Neural progenitor cell (in vitro differentiated cells): ENCODE data around the gene CDCA8. TPM values are rescaled to one million over a fixed set of nuclear protein-coding genes. Genes with fewer than 3 reads are reported as not detected.
A peak's percentile ranks its signal among the peaks of the same experiment; 100 is the strongest.

Experiments used
- DNase-seq: peaks from one replicate; pipeline ENCODE4 v3.0.0-alpha.2; 2016; ENCODE audit warnings: low spot score
- H2AFZ ChIP-seq: fragments of 200-600 bp; sonication (generic); replicated peaks from 2 replicates; pipeline ENCODE4 v1.6.1; 2016; ENCODE audit warnings: antibody characterized with exemption
- H3F3A ChIP-seq: fragments of 200-600 bp; sonication (generic); 2 replicates; pipeline ENCODE4 v1.6.1; 2016; ENCODE audit warnings: antibody characterized with exemption, low read depth
- H3K27ac ChIP-seq: fragments of 200-600 bp; sonication (generic); 2 replicates; pipeline ENCODE4 v1.5.1; 2016; ENCODE audit warnings: mild to moderate bottlenecking
- H3K27me3 ChIP-seq: fragments of 200-600 bp; sonication (generic); 2 replicates; pipeline ENCODE4 v1.6.1; 2016; ENCODE audit warnings: mild to moderate bottlenecking, moderate library complexity
- H3K36me3 ChIP-seq: fragments of 200-600 bp; sonication (generic); 2 replicates; pipeline ENCODE4 v1.5.1; 2016
- H3K4me1 ChIP-seq: fragments of 200-600 bp; sonication (generic); 2 replicates; pipeline ENCODE4 v1.6.1; 2016; ENCODE audit warnings: mixed run types
- H3K4me2 ChIP-seq: fragments of 200-600 bp; sonication (generic); 2 replicates; pipeline ENCODE4 v1.6.1; 2016
- H3K4me3 ChIP-seq: fragments of 200-600 bp; sonication (generic); 2 replicates; pipeline ENCODE4 v1.5.1; 2016
- H3K79me2 ChIP-seq: fragments of 200-600 bp; sonication (generic); 2 replicates; pipeline ENCODE4 v1.6.1; 2016; ENCODE audit warnings: low read depth
- H3K9ac ChIP-seq: fragments of 200-600 bp; sonication (generic); 2 replicates; pipeline ENCODE4 v1.6.1; 2016
- H3K9me3 ChIP-seq: fragments of 200-600 bp; sonication (generic); 2 replicates; pipeline ENCODE4 v1.5.1; 2016; ENCODE audit warnings: low read depth
- H4K20me1 ChIP-seq: fragments of 200-600 bp; sonication (generic); 2 replicates; pipeline ENCODE4 v1.6.1; 2016; ENCODE audit warnings: low read depth
- H3K27ac Mint-ChIP-seq: 3 replicates; pipeline ENCODE4 v1.8.0; 2021; ENCODE audit warnings: mixed read lengths
- H3K27me3 Mint-ChIP-seq: 2 replicates; pipeline ENCODE4 v1.8.0; 2022; ENCODE audit warnings: low read depth, mild to moderate bottlenecking, inconsistent platforms, moderate library complexity, mixed read lengths; ENCODE audit not compliant: insufficient read depth
- H3K36me3 Mint-ChIP-seq: 3 replicates; pipeline ENCODE4 v1.8.0; 2021; ENCODE audit warnings: mixed read lengths
- H3K4me1 Mint-ChIP-seq: 3 replicates; pipeline ENCODE4 v1.8.0; 2021; ENCODE audit warnings: mixed read lengths
- H3K4me3 Mint-ChIP-seq: 3 replicates; pipeline ENCODE4 v1.8.0; 2021; ENCODE audit warnings: mild to moderate bottlenecking, moderate library complexity, mixed read lengths
- H3K9me3 Mint-ChIP-seq: 3 replicates; pipeline ENCODE4 v1.8.0; 2020; ENCODE audit warnings: mixed read lengths
- CTCF ChIP-seq: fragments of 200-600 bp; sonication (generic); IDR thresholded peaks from 2 replicates; pipeline ENCODE4 v1.5.1; 2017; ENCODE audit warnings: antibody characterized with exemption, mild to moderate bottlenecking
- EZH2 ChIP-seq: fragments of 200-600 bp; sonication (generic); IDR thresholded peaks from 2 replicates; pipeline ENCODE4 v1.6.1; 2017; ENCODE audit warnings: antibody characterized with exemption, mild to moderate bottlenecking, moderate library complexity
- EZH2phosphoT487 ChIP-seq: fragments of 200-600 bp; sonication (generic); IDR thresholded peaks from 2 replicates; pipeline ENCODE4 v1.6.1; 2017; ENCODE audit warnings: antibody characterized with exemption
- total RNA-seq: library from RNA; depleted of rRNA; stranded (reverse); fragments of >200 nt; gene quantifications from 2 replicates; pipeline ENCODE4 v1.2.3, GENCODE V29; 2015; ENCODE audit warnings: low replicate concordance

The CDCA8 gene
- total RNA-seq, 1 donor from 2014 or later = 49.3 TPM

DNA sequence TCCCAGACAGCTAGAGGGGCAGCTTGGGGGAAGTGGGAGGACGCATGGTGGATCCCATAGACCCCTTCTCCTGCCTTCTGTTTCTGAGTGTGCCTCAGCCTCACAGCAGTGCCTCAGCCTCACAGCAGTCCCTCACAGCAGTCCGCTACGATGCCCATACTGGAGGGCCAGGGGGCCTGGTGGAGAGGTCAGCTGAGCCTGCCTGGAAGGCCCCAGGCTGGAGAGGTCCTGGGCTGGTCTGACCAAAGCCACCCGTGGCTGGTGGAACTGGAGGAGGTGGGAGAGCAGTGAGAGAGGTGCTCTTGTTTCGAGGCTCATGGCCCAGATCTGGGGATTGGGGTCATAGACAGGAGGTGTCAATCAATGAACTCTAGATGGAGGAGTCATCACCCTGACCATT is 41.6 kb upstream of the CDCA8 start:
- no peak overlapping the region for H3K27ac ChIP-seq
- Mint-ChIP-seq H3K27ac (no peak overlapping the region), H3K36me3 (no peaks in the 10 kb centered on the region), H3K9me3 (no peaks in the 10 kb centered on the region), H3K4me3 (no peak overlapping the region), H3K4me1 (peaks cover 15% of the 10 kb centered on the region), H3K27me3 (peaks cover 15% of the 10 kb centered on the region)
- no peaks in the 10 kb centered on the region for H3K36me3 ChIP-seq
- H3K4me3 ChIP-seq = no peak overlapping the region
- H3K9me3 ChIP-seq = no peaks in the 10 kb centered on the region
- H3K4me1 ChIP-seq = no peaks in the 10 kb centered on the region
- H3K9ac ChIP-seq = no peak overlapping the region
- DNase-seq = no peak
- no peak for TF ChIP-seq EZH2phosphoT487
- TF ChIP-seq EZH2 = no peak
- TF ChIP-seq CTCF = no peak
- no peaks in the 10 kb centered on the region for H3K79me2 ChIP-seq
- H3K4me2 ChIP-seq = no peak overlapping the region
- H4K20me1 ChIP-seq = no peaks in the 10 kb centered on the region
- no peaks in the 10 kb centered on the region for H3F3A ChIP-seq
- peaks cover 10% of the 10 kb centered on the region for H3K27me3 ChIP-seq
- no peak overlapping the region for H2AFZ ChIP-seq

- Mint-ChIP-seq H3K4me3 (peak overlapping the region; percentile 27), H3K36me3 (no peaks in the 10 kb centered on the region), H3K27me3 (peaks cover 18% of the 10 kb centered on the region), H3K27ac (peak overlapping the region; percentile 92), H3K9me3 (no peaks in the 10 kb centered on the region), H3K4me1 (peaks cover 18% of the 10 kb centered on the region)
- no peaks in the 10 kb centered on the region for H3K79me2 ChIP-seq
- H3K9ac ChIP-seq = no peak overlapping the region
- no peak overlapping the region for H3K4me3 ChIP-seq
- H3K4me2 ChIP-seq = no peak overlapping the region
- DNase-seq = no peak
- H3K27me3 ChIP-seq = peaks cover 7% of the 10 kb centered on the region
- no peak overlapping the region for H2AFZ ChIP-seq
- H3K4me1 ChIP-seq = no peaks in the 10 kb centered on the region
- no peak overlapping the region for H3K27ac ChIP-seq
- H4K20me1 ChIP-seq = no peaks in the 10 kb centered on the region
- TF ChIP-seq CTCF (no peak), EZH2 (no peak), EZH2phosphoT487 (no peak)
- no peaks in the 10 kb centered on the region for H3K9me3 ChIP-seq
- no peaks in the 10 kb centered on the region for H3F3A ChIP-seq
- H3K36me3 ChIP-seq = no peaks in the 10 kb centered on the region
These were observed 40.5 kb upstream of the CDCA8 start for GRCh38 chr1:37651803-37652202.

DNA sequence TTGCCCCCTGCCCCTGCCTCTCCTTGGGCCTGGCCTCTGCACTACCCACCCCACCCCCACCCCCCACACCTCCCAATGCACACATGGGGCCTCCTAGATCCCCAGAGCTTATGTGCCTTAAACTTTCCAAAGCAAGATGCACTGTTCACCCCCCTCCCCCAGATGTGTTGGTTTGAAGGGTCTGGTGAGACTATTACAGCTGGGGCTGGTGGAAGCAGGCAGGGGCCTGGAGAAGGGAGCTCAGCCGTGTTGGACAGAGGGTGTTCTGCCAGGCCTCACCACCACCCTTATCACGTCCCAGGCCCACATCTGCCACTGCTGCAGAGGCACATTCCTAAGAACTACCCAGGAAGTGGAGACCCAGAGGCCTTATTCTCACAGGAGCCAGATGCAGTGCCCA is 39.3 kb upstream of the CDCA8 start:
- TF ChIP-seq EZH2 (no peak), CTCF (no peak), EZH2phosphoT487 (no peak)
- DNase-seq = no peak

More for the DNA sequence above, 39.3 kb upstream of the CDCA8 start:
- Histone ChIP-seq H3K9me3 (no peaks in the 10 kb centered on the region), H3K27me3 (no peaks in the 10 kb centered on the region), H3K4me2 (no peak overlapping the region), H2AFZ (no peak overlapping the region), H3K4me3 (no peak overlapping the region), H3K27ac (no peak overlapping the region), H4K20me1 (no peaks in the 10 kb centered on the region), H3K4me1 (no peaks in the 10 kb centered on the region), H3K79me2 (no peaks in the 10 kb centered on the region), H3K36me3 (no peaks in the 10 kb centered on the region), H3F3A (no peaks in the 10 kb centered on the region), H3K9ac (no peak overlapping the region)
- Mint-ChIP-seq H3K27me3 (peaks cover 18% of the 10 kb centered on the region), H3K36me3 (no peaks in the 10 kb centered on the region), H3K4me3 (no peak overlapping the region), H3K4me1 (peaks cover 26% of the 10 kb centered on the region), H3K27ac (no peak overlapping the region), H3K9me3 (no peaks in the 10 kb centered on the region)
